VCaP (cell line): ENCODE data around the gene ZNF536.

ENCODE experiments used
- H3K27ac ChIP-seq: fragments of 450-650 bp; 2 replicates; pipeline ENCODE4 v1.5.1; 2017
- CTCF ChIP-seq: fragments of 450-650 bp; conservative IDR thresholded peaks from 2 replicates; pipeline ENCODE4 v1.5.1; 2017; ENCODE audit warnings: mild to moderate bottlenecking, moderate library complexity

Gene ZNF536

GRCh38 chr19:30528919-30529318 is 156.7 kb downstream of the ZNF536 start:
- TF ChIP-seq CTCF: no peak
- no peak overlapping the region for H3K27ac ChIP-seq

- no peak for TF ChIP-seq CTCF
- H3K27ac ChIP-seq: no peak overlapping the region
Observed at GRCh38 chr19:30529876-30530275, 157.7 kb downstream of the ZNF536 start.

- H3K27ac ChIP-seq: no peak overlapping the region
- no peak for TF ChIP-seq CTCF
Observed at GRCh38 chr19:30530751-30531150, 158.6 kb downstream of the ZNF536 start.

GRCh38 chr19:30535011-30535410 is 162.8 kb downstream of the ZNF536 start:
- no peak for TF ChIP-seq CTCF
- no peak overlapping the region for H3K27ac ChIP-seq

GRCh38 chr19:30536975-30537374 is 164.8 kb downstream of the ZNF536 start:
- no peak for TF ChIP-seq CTCF

GRCh38 chr19:30539315-30539714 is 167.1 kb downstream of the ZNF536 start:
- no peak for TF ChIP-seq CTCF
- no peak overlapping the region for H3K27ac ChIP-seq

More at GRCh38 chr19:30536975-30537374, 164.8 kb downstream of the ZNF536 start:
- no peak overlapping the region for H3K27ac ChIP-seq

- TF ChIP-seq CTCF: no peak
- H3K27ac ChIP-seq: no peak overlapping the region
Observed at GRCh38 chr19:30539981-30540380, 167.8 kb downstream of the ZNF536 start.

GRCh38 chr19:30540761-30541160 is 168.6 kb downstream of the ZNF536 start:
- no peak overlapping the region for H3K27ac ChIP-seq
- TF ChIP-seq CTCF: no peak
